ENCODE measurements around the gene SAP30BP.

The SAP30BP gene

GRCh38 chr17:75743625-75744206 lies 76.6 kb downstream of the SAP30BP start:
- DNase-seq, result no peak

GRCh38 chr17:75748706-75749105 lies 81.6 kb downstream of the SAP30BP start:
- no peak for DNase-seq

GRCh38 chr17:75749545-75750389 lies 82.6 kb downstream of the SAP30BP start:
- peak; percentile 94 to 96 for DNase-seq

- DNase-seq, result no peak
These were observed 83.7 kb downstream of the SAP30BP start for GRCh38 chr17:75750661-75751423.

GRCh38 chr17:75751676-75752404 lies 84.7 kb downstream of the SAP30BP start:
- no peak for DNase-seq

- no peak for DNase-seq
These were observed 85.2 kb downstream of the SAP30BP start for GRCh38 chr17:75752405-75752709.

GRCh38 chr17:75752802-75753513 lies 85.8 kb downstream of the SAP30BP start:
- no peak for DNase-seq

GRCh38 chr17:75753514-75754377 lies 86.6 kb downstream of the SAP30BP start:
- peak; percentile 76 to 78 for DNase-seq

GRCh38 chr17:75754378-75755204 lies 87.5 kb downstream of the SAP30BP start:
- no peak for DNase-seq

- DNase-seq, result no peak
These were observed 88.2 kb downstream of the SAP30BP start for GRCh38 chr17:75755205-75755901.

- DNase-seq, result no peak
These were observed 88.9 kb downstream of the SAP30BP start for GRCh38 chr17:75755990-75756389.

- DNase-seq, result no peak
These were observed 89.4 kb downstream of the SAP30BP start for GRCh38 chr17:75756451-75757085.

- no peak for DNase-seq
These were observed 90.0 kb downstream of the SAP30BP start for GRCh38 chr17:75757086-75757681.

Data from stimulated activated CD4-positive, alpha-beta T cell treated with anti-CD3 and anti-CD28 coated beads, Interleukin-2, amount 100 ng/mL, for 24 hours (primary cell).